GM19438 (cell line): ENCODE data around the gene CREB5.

Experiments
- ATAC-seq: cut with Tn5 transposase; IDR thresholded peaks from one replicate; pipeline ENCODE4 v1.9.1; 2021; ENCODE audit warnings: low read depth; ENCODE audit not compliant: unreplicated experiment

The CREB5 gene

GRCh38 chr7:28626624-28627262, 214.4 kb downstream of the CREB5 start:
- no peak for ATAC-seq

GRCh38 chr7:28627263-28627653, 214.9 kb downstream of the CREB5 start:
- no peak for ATAC-seq

- ATAC-seq: no peak
Measured at GRCh38 chr7:28627896-28628295, 215.6 kb downstream of the CREB5 start.

GRCh38 chr7:28629216-28629842, 217.0 kb downstream of the CREB5 start:
- no peak for ATAC-seq

GRCh38 chr7:28630350-28630749, 218.0 kb downstream of the CREB5 start:
- ATAC-seq: no peak

GRCh38 chr7:28631995-28632394, 219.7 kb downstream of the CREB5 start:
- no peak for ATAC-seq

- no peak for ATAC-seq
Measured at GRCh38 chr7:28638914-28639313, 226.6 kb downstream of the CREB5 start.

GRCh38 chr7:28640001-28640400, 227.7 kb downstream of the CREB5 start:
- no peak for ATAC-seq

- ATAC-seq: no peak
Measured at GRCh38 chr7:28641752-28642545, 229.6 kb downstream of the CREB5 start.

GRCh38 chr7:28643188-28643569, 230.9 kb downstream of the CREB5 start:
- no peak for ATAC-seq

- no peak for ATAC-seq
Measured at GRCh38 chr7:28643584-28644340, 231.4 kb downstream of the CREB5 start.

- no peak for ATAC-seq
Measured at GRCh38 chr7:28645866-28646265, 233.5 kb downstream of the CREB5 start.

GRCh38 chr7:28646376-28647075, 234.2 kb downstream of the CREB5 start:
- ATAC-seq: no peak

- no peak for ATAC-seq
Measured at GRCh38 chr7:28647076-28647421, 234.7 kb downstream of the CREB5 start.

GRCh38 chr7:28649189-28649588, 236.9 kb downstream of the CREB5 start:
- no peak for ATAC-seq

GRCh38 chr7:28649811-28650210, 237.5 kb downstream of the CREB5 start:
- ATAC-seq: no peak

GRCh38 chr7:28654110-28654509, 241.8 kb downstream of the CREB5 start:
- ATAC-seq: no peak

GRCh38 chr7:28656529-28656928, 244.2 kb downstream of the CREB5 start:
- no peak for ATAC-seq

GRCh38 chr7:28658381-28658780, 246.1 kb downstream of the CREB5 start:
- ATAC-seq: no peak

- no peak for ATAC-seq
Measured at GRCh38 chr7:28660132-28660531, 247.8 kb downstream of the CREB5 start.
